CD4-positive, alpha-beta T cell treated with Interleukin-10 for 1 hour (primary cell): ENCODE results near the gene LCN6.
"Not testable (repeated sequence)": the region's sequence is repeated elsewhere in the genome, so short reads cannot be mapped to it uniquely, and the experiment has no call there.

Source experiments
- DNase-seq: peaks from one replicate; pipeline ENCODE4 v3.0.0-alpha.2; 2020

The LCN6 gene

DNA sequence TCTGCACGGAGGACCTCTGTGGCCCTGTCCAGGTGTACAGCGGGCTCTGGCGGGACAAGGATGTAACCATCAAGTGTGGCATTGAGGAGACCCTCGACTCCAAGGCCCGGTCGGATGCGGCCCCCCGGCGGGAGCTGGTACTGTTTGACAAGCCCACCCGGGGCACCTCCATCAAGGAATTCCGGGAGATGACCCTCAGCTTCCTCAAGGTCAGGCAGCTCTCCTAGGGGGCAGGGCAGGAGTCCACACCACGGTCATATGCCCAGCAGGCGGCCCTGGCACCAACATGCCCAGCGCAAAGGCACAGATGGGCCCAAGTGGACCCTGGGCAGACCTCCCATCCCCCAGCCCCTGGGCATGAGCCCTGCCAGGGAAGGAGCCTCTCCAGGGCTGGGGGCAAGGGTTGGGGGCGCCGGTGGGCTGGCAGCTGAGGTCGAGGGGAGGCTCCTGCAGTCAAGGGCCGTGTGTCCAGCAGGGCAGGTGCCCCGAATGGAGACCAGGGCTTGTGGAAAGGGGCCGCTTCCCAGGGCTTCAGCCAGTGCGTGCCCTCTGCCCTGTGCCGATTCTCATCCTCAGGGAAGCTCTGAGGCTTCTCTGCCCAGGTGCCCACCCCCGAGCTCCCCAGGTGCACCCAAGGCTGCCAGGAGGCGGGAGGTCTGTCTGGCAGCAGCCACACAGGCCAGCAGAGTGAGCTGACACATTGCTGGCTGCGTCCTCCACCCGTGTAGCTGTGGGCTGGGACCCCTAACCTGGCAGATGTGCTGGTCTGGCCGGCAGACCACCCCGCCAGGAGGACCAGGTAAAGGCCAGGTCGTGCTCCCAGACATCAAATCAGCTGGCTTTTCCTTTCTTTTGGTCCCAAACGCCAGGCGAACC, 26.0 kb downstream of the LCN6 start:
- no peak for DNase-seq

DNA sequence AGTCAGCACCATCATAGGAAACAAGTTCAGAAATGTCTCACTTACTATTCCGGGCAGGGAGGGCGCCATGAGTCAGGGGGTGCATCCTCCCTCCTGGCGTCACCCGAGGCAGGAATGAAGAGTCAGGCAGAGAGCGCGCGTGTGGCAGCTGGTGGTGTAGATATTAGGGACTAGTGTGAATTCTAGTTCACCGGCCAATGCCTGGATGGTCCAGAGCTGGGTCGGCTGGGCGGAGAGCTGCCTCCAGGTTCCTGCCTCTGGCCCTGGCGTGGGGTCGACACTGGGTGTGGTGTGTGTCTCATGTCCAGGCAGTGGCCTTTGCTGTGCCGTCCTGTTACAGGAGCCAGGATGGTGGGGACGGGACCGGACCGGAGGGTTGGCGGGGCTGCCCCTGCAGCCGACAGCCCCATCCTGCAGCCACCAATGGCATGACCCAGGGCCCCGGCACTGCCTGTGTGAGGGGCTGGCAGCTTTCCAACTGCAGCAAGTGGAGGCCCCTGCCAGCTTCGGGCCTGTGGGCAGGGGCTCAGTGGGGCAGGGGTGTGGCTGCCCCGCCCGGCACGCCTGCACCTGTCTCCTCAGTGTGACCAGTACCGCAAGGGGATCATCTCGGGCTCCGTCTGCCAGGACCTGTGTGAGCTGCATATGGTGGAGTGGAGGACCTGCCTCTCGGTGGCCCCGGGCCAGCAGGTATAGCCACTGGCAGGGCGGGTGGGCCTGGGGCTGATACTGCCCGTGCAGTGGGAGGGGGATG, 26.8 kb downstream of the LCN6 start:
- DNase-seq, result no peak

DNA sequence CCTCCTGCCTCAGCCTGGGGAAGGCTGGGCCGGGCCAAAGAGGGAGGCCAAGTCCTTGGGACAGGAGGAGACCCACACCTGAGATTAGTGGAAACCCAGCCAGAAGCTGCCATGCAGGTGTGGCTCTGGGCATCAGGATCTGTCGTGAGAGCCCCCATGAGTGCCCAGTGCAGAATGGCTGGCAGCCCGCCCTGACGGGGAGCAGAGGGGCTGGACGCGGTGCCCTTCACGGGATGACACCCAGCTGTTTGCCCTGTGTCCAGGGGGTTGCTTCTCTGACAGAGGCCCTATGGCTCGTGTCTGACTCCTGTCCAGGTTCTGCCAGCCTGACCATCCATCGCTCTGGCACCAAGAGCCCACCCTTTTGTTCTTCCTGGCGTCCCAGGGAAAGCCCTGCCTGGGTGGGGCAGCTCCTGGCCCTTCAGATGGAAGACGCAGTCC, 27.4 kb downstream of the LCN6 start:
- DNase-seq, result no peak

DNA sequence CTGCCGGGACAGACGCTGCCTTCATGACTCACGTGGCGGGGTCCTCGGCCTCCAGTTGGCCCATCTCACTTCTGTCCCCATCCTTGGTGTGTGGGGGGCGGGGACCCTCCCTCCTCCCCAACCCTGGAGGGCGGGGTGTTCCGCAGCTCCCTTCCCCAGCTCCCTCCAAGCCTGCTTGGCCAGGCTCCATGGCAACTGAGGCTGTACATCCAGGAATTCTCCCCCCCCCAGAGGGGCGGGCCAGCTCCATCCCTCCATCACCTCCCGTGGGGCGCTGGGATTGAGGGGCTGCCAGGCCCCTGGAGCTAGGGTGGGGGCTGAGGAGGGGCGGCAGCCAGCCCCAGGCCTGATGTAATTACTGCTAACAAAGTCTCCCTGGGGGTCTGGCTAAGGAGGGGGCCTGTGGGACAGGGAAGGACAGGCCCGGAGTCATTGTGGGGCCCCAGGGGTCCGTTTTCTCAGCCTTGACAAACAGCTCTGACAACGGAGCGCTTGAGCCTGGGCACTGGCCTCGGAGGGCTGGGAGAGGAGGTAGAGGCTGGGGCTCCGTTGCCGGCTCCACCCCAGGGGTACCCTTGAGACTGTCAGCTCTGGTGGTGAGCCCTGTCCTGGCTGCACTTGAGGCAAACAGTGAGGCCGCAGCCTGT, 28.0 kb downstream of the LCN6 start:
- DNase-seq, result no peak

DNA sequence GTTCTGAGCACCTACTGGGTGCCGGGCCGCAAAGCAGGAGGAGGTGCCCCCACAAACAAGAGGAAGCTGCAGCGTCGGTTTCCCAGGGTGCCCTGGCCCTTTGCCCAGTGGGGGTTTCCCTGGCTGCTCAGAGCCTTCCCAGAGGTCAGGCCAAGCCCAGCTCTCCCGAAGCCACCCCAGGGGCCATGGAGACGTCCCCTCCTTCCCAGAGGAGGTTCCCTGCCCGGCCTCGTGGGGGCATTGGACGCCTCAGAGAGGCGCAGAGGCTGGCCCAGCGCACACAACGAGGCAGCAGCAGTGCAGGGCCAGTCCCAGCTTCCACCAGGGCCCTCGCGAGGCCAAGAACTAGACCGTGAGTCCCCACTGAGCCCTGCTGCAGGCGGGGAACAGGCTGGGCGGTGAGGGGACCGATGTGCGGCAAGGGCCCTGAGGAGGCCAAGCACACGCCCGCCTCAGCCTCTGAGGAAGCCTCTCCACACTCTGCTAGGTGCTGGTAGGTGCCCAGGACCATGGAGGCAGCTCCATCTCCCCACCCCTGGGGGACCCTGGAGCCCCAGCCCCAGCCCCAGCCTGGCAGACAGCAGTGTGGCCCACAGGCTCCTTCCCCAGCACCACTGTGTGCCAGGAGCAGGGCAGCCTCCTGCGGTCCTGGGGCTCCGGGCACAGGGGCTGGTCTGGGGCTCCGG, 29.0 kb downstream of the LCN6 start:
- peak; percentile 34 for DNase-seq

DNA sequence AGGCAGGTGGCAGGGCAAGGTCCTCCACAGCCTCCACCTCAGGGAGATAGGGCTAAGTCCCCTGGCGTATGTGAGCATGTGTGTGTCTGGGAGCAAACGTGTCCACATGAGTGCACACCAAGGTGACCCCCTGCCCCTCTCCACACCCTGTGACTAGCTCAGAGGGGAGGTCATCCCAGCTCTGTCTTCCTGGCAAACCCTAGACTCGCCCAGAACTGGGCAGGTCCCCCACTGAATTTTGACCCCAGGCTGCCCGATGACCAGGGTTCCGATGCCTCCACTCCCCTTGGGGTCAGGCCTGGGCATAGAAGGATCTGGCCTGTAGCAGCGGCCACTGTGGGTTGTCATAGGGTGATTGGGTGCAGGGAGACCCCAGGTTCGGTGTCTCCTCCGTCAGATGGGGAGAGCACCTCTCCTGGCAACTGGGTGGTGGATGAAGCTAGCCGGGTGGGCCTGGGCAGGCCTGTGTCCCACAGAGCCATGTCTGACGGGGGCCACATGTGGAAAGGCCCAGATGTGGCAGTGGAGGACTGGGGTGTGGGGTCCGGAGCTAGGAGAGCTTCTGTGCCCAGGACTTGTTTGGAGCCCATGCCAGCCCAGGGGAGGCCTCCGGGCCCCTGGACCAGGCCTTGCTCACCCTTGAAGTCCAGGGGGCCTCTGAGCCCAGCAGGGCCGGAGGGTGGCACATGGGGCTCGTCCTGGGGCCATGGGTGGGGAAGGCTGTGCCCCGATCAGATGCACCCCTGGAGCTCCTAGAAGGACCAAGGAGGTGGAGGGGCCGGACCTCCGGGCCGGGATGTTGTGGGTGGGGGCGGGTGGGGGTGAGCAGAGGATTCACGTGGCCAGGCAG, 29.8 kb downstream of the LCN6 start:
- DNase-seq, result no peak

DNA sequence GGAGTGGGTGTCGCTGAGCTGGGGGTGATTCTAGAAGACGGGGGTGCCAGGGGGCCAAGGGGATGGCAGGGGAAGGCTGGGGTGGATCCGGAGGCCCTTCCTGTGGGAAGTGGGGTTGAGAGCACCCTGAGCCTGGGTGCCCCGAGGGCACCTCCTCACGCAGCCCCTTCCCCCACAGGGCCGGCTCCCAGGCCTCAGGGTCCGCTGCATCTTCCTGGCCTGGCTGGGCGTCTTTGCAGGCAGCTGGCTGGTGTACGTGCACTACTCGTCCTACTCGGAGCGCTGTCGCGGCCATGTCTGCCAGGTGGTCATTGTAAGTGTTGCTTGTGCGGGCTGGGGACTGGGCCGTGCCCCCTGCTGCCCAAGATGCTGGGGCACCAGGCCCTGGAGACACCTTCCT, 30.9 kb downstream of the LCN6 start:
- no peak for DNase-seq

DNA sequence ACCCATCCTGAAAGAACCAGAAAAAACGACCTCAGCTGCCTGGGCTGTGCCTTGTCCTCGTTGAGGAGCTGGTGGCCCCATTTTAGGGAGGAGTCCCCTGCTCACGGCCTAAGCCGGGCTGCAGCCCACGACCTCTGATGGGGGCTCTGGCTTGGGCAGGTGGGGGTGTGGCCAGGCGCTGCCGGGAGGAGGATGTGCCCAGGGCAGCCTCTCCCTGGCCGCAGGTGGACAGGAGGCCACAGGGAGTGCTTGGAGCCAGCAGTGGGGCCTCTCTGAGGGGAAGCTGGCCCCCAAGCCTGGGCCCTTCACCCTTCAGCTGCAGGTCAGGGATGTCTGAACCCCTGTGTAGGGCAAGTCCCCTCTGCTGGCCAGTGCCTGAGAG, 33.4 kb downstream of the LCN6 start:
- no peak for DNase-seq

DNA sequence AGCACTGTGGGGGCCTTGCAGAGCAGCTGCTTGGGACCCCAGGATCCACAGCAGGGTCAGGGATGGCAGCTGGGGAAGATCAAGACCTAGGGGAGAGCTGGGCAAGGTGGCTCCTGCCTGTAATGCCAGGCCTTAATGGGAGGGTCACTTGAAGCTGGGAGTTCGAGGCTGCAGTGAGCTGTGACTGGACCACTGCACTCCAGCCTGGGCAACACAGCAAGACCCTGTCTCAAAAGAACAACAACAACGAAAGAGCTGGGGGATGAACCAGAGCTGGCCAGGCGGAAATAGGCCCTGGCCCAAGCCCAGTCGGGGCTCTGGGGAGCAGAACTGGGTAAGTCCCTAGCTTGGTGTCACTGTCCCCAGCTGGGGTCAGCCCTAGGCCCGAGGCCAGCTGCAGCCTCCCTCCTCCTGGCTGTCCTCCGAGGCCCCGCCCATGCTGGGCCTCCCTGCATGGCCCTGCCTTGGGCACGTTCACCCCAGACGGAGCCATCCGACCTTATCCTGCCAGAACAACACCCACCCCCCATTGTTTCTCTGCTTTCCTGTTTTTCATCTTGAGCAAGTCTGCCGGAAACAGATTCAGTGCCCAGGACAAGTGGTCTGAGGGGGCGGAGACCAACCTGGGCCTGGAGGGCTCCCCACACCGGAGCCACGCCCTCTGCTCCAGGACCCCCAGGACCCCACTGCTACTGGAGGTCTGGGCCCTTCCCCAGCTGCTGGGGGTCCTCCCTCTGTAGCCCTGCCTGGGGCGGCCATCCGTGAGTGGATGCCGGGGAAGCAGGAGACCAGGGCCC, 34.0 kb downstream of the LCN6 start:
- no peak for DNase-seq

DNA sequence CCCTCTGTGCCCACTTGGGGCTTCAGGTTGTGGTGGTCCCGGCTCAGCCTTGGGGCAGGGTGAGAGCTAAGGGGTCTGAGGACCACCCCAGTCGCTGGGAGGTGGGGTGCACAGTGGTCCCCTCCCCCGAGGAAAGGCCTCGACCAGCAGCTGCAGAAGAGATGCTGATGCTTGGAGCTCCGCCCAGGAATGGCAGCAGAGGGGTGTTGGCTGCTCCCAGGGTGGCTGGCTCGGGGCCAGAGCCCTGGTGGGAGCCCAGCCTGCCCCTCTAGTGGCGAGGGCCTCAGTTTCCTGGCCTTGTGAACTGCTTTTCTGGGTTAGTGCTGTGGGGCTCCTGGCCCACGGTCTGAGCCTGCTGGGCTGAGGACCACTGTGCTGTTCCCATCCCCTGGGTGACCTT, 34.8 kb downstream of the LCN6 start:
- no peak for DNase-seq

DNA sequence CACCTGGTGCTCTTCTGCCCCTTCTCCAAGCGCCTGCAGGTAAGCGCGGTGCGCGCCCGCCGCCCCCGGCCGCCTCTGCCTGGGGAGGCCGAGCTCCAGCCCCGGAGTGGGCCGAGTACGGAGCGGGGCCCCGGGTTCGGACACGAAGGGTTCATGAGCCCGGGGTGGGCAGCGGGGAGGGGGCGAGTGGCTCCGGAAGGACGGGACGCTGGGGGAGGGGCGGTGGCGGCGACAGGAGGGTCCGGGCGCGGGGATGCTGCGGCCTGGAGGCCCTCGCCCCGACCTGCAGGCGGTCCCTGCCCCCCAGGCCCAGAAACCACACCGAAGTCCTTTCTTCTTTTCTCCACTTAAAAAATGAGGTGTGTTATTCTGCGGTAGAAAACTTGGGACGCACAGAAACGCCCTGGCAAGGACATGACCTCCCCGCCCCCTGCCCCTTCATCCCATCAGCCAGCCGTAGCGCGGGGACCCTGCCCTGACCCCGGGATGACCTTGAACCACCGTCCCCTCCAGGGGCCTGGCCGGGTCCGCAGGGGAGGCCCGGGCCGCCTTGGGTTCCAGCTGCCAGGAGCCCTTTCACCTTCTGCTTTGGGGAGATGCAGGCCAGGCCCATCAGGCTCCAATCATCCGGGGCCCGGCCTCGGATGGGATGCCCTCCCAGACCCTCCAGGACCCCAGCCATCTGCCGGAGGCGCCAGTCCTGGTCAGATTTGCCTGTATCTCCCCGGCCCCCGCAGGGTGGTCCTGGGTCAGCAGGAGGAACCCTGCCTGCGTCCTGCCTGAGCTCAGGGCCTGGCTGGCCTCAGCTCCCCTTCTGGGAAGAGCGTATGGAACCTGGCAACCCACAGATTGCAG, 35.4 kb downstream of the LCN6 start:
- DNase-seq, result no peak

DNA sequence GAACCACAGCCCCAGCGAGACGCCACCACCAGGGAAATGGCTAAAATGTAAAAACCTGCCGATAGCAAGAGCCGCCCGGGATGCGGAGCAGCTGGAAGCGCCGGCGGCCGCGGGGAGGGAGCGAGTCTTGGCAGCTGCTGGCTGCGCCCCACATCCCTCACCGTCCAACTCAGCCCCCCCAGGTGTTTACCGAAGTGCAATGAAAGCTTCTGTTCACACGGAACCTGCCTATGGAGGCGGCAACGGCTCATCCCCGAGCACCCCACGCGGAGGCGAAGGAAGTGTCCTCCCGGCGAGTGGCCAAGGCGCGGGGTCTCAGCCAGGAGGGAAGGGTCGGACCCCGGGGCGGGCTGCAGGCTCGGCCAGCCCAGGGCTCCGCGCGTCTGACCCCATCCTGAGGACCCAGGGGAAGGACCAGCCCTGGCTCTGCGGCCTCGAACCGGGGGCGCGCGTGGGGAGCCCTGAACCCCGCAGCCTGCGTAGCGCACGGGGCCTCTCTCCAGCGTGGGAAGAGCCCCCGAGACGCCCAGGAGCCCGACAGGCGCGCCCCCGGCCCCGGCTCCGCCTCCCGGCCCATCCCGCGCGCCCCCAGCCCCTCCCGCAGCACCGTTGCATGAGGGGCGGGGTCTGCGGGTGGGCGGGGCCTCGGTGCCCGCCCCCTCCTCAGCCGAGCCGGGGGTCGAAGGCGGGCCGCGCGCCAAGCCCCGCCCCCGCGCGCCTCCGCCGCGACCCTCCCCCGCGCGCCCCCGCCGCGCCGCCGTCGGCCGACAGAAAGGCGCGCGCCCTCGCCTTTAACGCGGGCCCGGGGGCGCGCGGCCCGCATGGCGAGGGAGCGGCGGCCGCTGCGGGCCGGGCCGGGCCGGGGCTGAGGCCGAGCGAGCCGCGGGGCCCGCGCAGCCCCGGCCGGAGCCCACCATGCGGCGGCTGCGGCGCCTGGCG, 36.3 kb downstream of the LCN6 start, which contains the start of gene DIPK1B:
Gene DIPK1B (plus strand): TSS at position 822 of the 939 bp plus-strand sequence. CDS start 94 bp downstream, at position 916.
- no peak for DNase-seq

DNA sequence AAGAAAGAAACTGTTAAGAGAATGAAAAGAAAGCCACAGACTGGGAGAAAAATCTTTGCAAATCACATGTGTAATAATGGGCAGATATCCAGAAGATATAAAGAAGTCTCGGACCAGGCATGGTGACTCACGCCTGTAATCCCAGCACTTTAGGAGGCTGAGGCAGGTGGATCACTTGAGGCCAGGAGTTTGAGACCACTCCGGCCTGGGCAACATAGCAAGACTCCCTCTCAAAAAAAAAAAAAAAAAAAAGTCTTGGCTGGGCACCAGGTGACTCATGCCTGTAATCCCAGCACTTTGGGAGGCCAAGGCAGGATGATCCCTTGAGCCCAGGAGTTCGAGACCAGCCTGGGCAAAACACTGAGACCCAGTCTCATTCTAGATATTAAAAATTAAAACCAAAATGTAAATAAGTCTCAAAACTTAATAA, 37.1 kb downstream of the LCN6 start:
- DNase-seq, result not testable (repeated sequence)

DNA sequence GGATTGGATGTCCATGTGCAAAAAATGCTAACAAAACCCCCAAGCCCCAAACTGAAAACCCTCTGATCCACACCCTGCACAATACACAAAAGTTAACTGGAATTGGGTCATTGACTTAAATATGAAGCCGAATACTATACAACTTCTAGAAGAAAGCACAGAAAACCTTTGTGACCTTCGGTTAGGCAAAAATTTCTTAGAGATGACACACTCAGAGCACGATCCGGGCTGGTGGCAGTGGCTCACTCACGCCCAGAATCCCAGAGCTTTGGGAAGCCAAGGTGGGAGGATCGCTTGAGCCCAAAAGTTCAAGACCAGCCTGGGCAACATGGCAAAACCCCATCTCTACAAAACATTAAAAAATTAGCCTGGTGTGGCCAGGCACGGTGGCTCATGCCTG, 37.8 kb downstream of the LCN6 start:
- no peak for DNase-seq

DNA sequence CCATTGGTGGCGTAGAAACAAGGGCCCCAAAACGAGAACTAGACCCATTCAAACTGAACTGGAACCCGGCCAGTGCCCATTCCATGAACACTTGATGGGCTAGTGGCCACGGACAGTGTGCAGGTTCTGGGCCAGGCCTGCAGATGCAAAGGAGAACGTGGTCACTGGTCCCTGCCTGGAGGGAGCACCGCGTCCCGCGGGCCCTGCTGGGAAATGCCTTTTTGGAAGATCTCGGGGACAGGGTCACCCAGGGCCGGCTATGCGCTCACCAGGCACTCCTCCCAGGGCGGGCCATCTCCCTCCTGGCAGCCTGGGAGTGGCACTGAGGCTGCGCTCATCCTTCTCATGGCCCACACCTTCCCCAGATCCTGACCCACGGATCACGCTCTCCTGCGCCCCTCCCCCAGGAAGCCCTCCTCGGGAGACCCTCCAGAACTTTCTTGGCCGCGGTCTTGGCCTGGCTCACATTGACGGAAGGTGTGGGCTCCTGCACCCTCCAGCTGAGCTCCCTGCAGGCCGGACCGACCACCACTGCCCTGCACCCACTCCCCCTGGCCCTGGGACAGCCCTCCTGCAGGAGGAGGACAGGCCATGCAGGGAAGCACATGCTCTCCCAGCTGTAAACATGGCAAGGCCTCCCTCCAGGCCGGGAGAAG, 38.7 kb downstream of the LCN6 start:
- no peak for DNase-seq

DNA sequence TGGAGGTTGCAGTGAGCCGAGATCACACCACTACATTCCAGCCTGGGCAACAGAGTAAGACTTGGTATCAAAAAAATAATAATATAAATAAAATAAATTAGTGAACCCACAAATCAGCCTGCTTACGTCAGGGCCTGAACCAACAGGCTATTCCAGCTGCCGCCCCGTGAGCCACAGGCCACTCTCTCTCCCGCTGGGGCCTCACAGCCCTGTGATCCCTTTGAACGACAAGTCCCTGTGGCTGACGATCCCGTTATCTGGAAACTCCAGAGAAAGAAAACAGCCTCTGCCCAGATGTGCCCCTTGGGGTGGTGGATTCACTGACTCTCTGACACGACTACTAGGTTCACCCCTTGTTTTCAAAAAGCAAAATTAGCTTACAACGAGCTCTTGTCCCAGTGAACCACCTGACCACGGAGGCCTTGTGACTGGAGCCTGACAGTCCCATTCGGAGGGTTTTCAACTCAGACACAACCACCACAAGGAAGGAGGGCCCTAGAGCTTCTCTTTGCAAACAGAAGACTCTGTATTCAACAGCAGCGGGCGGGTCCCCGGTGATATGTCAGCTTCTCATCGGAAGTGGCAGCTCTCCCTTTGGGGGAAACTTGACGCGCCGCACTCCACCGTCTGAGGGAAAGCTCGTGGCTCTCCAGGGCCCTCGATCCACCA, 40.3 kb downstream of the LCN6 start:
- no peak for DNase-seq

DNA sequence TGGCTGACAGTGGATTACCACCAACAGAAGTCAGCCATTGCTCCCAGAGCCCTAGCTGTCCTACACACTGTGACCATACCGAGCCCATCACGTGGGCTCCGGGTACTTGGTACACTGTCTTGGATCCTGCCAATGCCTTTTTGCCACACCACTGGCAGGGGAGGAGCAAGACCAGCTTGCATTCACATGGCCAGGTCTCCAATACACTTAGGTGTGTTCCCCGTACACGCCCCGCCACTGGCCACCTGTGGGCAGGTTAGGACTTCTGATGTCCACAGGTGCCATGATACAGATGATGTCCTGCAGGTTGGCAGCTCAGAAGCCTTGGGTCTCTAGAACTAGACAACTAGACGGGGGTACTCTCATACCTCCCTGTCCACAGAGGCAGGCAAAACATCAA, 41.3 kb downstream of the LCN6 start:
- no peak for DNase-seq

DNA sequence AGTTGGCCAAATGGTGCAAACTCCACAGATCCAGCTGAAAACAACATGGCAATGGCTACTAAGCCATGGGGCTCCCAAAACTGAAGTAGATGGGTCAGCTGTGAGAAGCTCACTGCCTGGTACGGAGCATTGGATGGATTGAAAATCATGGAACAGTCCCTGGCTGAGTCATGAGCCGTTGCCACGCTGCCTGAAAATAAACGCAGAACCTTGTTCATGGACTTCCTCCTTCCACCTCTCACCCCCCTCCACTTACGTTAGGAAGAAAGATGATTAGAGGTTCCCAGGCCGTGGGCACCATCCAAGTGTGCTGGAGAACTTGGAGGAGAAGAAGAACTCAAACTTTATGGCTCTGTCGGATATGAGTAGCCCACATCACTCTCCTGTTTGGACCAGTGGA, 42.8 kb downstream of the LCN6 start:
- no peak for DNase-seq
